Testis (tissue), 2 donors: Measurements from ENCODE around the gene PHF1.

Source experiments
- CTCF ChIP-seq, 3 experiments: fragments of 450-650 bp in 2 of 3; fragments of 200-600 bp in 1 of 3; sonication (generic) in 1 of 3; IDR thresholded peaks; one replicate each; pipeline ENCODE4 v1.5.1; 2016 to 2019; ENCODE audit warnings: antibody characterized with exemption in 3 of 3, mild to moderate bottlenecking in 2 of 3, moderate library complexity in 1 of 3
- POLR2A ChIP-seq: fragments of 450-650 bp; IDR thresholded peaks from one replicate; pipeline ENCODE4 v1.6.1; 2017; ENCODE audit warnings: antibody characterized with exemption, mild to moderate bottlenecking, moderate library complexity

DNA sequence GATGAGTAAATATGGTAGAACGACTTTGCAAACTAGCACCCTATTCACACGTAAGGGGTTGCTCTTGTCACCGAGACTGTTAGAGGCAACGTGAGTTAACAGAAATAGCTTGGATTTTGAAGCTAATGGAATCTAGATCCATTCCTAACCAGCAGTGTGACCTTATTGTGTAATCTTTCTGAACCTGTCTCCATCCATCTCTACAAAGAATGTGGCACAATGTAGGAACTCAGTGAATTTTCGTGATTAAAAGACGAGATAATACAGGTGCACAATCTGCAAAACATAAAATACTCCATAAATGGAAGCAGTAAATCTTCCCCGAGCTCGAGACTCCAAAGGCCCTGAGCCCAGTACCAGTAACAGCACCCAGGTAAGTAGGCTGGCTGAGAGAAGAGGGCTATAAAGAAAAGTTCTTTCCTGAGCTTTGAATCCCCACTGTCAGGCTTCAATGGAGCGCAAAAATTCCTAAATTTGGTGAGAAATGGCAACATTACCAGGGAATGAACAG lies 20.0 kb upstream of the PHF1 start:
- no peak for TF ChIP-seq CTCF (IDR thresholded peaks at IDR 0.05)
- no peak for TF ChIP-seq POLR2A
